HepG2 (cell line): ENCODE results near the gene GPN2. TPM values are rescaled to one million over a fixed set of nuclear protein-coding genes. Genes with fewer than 3 reads are reported as not detected.

Experiments
- ARNT ChIP-seq: fragments of 450-650 bp; IDR thresholded peaks from 2 replicates; pipeline ENCODE4 v1.6.1; 2017
- DNMT1 ChIP-seq: sonication (generic); formaldehyde crosslinking; IDR thresholded peaks from 2 replicates; pipeline ENCODE4 v1.5.1; 2020; ENCODE audit warnings: mild to moderate bottlenecking, missing genetic modification reagents
- DZIP1 ChIP-seq: sonication (generic); formaldehyde crosslinking; IDR thresholded peaks from 2 replicates; pipeline ENCODE4 v1.5.0; 2020; ENCODE audit warnings: mild to moderate bottlenecking, missing genetic modification reagents
- EZH2 ChIP-seq: conservative IDR thresholded peaks from 2 replicates; pipeline ENCODE4 v1.6.1; 2012; ENCODE audit warnings: mild to moderate bottlenecking, low read depth, low read length, moderate library complexity
- FUBP1 ChIP-seq: sonication (generic); formaldehyde crosslinking; IDR thresholded peaks from 2 replicates; pipeline ENCODE4 v1.5.1; 2020; ENCODE audit warnings: missing genetic modification reagents, mild to moderate bottlenecking, borderline replicate concordance
- MBD4 ChIP-seq: IDR thresholded peaks from 2 replicates; pipeline ENCODE4 v1.6.1; 2012; ENCODE audit warnings: low read length, inconsistent platforms, borderline replicate concordance
- MBNL3 ChIP-seq: fragments of 250-450 bp; sonication (Bioruptor Pico); conservative IDR thresholded peaks from 2 replicates; pipeline ENCODE4 v1.8.0; 2022; ENCODE audit warnings: mild to moderate bottlenecking, inconsistent platforms
- NR3C1 ChIP-seq: sonication (generic); formaldehyde crosslinking; IDR thresholded peaks from 2 replicates; pipeline ENCODE4 v1.4.0; 2020; ENCODE audit warnings: missing genetic modification reagents
- POLR2AphosphoS2 ChIP-seq: IDR thresholded peaks from 2 replicates; pipeline ENCODE4 v1.6.1; 2011; ENCODE audit warnings: low read depth, low read length, improper control_type of control experiment
- PREB ChIP-seq: sonication (generic); formaldehyde crosslinking; IDR thresholded peaks from 2 replicates; pipeline ENCODE4 v1.4.0; 2020; ENCODE audit warnings: missing genetic modification reagents
- SMC3 ChIP-seq: IDR thresholded peaks from 2 replicates; pipeline ENCODE4 v1.6.1; 2011; ENCODE audit warnings: low read length, improper control_type of control experiment
- SRSF9 ChIP-seq: fragments of 200-400 bp; formaldehyde crosslinking; IDR thresholded peaks from 2 replicates; pipeline ENCODE4 v1.6.1; 2018; ENCODE audit warnings: borderline replicate concordance, mild to moderate bottlenecking, low read depth, low read length; ENCODE audit not compliant: insufficient read depth, poor library complexity, severe bottlenecking
- TAF15 ChIP-seq: fragments of 200-400 bp; formaldehyde crosslinking; IDR thresholded peaks from one replicate; pipeline ENCODE4 v1.6.1; 2018; ENCODE audit warnings: mild to moderate bottlenecking, low read depth, low read length; ENCODE audit not compliant: poor library complexity, severe bottlenecking
- TEAD3 ChIP-seq: optimal IDR thresholded peaks from 2 replicates; pipeline ENCODE3; 2016; ENCODE audit warnings: borderline replicate concordance
- TOPORS ChIP-seq: sonication (generic); formaldehyde crosslinking; IDR thresholded peaks from 2 replicates; pipeline ENCODE4 v1.8.0; 2023; ENCODE audit warnings: mild to moderate bottlenecking, missing genetic modification reagents
- ZBTB3 ChIP-seq: sonication (generic); formaldehyde crosslinking; IDR thresholded peaks from 2 replicates; pipeline ENCODE4 v1.4.0; 2020; ENCODE audit warnings: low read depth, mild to moderate bottlenecking, moderate library complexity, missing genetic modification reagents, borderline replicate concordance
- ZFYVE20 ChIP-seq: sonication (generic); formaldehyde crosslinking; IDR thresholded peaks from 2 replicates; pipeline ENCODE4 v1.8.0; 2023; ENCODE audit warnings: low read depth, mild to moderate bottlenecking, moderate library complexity, missing genetic modification reagents, borderline replicate concordance
- ZKSCAN1 ChIP-seq: fragments of 150-350 bp; IDR thresholded peaks from 2 replicates; pipeline ENCODE4 v1.6.1; 2014; ENCODE audit warnings: low read length
- ZNF274 ChIP-seq: sonication (generic); formaldehyde crosslinking; IDR thresholded peaks from 2 replicates; pipeline ENCODE4 v1.5.1; 2020; ENCODE audit warnings: mild to moderate bottlenecking, missing genetic modification reagents
- ZNF383 ChIP-seq: sonication (generic); formaldehyde crosslinking; IDR thresholded peaks from 2 replicates; pipeline ENCODE4 v1.4.0; 2020; ENCODE audit warnings: missing genetic modification reagents, mild to moderate bottlenecking, borderline replicate concordance
- ZNF550 ChIP-seq: sonication (generic); formaldehyde crosslinking; IDR thresholded peaks from 2 replicates; pipeline ENCODE4 v1.4.0; 2020; ENCODE audit warnings: mild to moderate bottlenecking, missing genetic modification reagents, borderline replicate concordance
- ZNF678 ChIP-seq: sonication (generic); formaldehyde crosslinking; IDR thresholded peaks from 2 replicates; pipeline ENCODE4 v1.4.0; 2020; ENCODE audit warnings: mild to moderate bottlenecking, missing genetic modification reagents
- ZNF776 ChIP-seq: sonication (generic); formaldehyde crosslinking; IDR thresholded peaks from 2 replicates; pipeline ENCODE4 v1.4.0; 2020; ENCODE audit warnings: mild to moderate bottlenecking, missing genetic modification reagents
- ZNF781 ChIP-seq: sonication (generic); formaldehyde crosslinking; IDR thresholded peaks from 2 replicates; pipeline ENCODE4 v1.5.1; 2020; ENCODE audit warnings: borderline replicate concordance, mild to moderate bottlenecking, missing genetic modification reagents; ENCODE audit errors: not compliant biosample characterization
- ZNF792 ChIP-seq: IDR thresholded peaks from 2 replicates; pipeline ENCODE4 v1.6.1; 2016
- polyA plus RNA-seq, 8 experiments: library from polyadenylated mRNA; depleted of rRNA in 3 of 8; stranded (reverse) in 7 of 8; unstranded in 1 of 8; fragments of >200 nt; fragmentation: Illumina TruSeq in 4 of 8; extraction: Trizol in 4 of 8; gene quantifications; 2 replicates each; pipeline versions ENCODE4 v1.2.1 to v1.2.3, GENCODE V29; 2011 to 2016; ENCODE audit warnings: low read depth in 4 of 8, missing spikeins in 1 of 8, mixed read lengths in 1 of 8; ENCODE audit not compliant: insufficient read depth in 1 of 8
- total RNA-seq, 5 experiments: library from RNA; depleted of rRNA; stranded (reverse); fragments of >200 nt; fragmentation: Illumina TruSeq; extraction: Trizol; gene quantifications; 2 replicates each; pipeline ENCODE4 v1.2.3, GENCODE V29; 2016; ENCODE audit warnings: low read depth in 1 of 5

GPN2 gene
- total and polyA plus RNA-seq, 2 of the 13 experiments (the other 11 are each of a cell fraction or from before 2014, with no cell fraction given): 19.3 to 38.9 TPM

GRCh38 chr1:26913754-26914619 lies 23.9 kb upstream of the GPN2 start, which contains the start of gene NR0B2 (continued):
- TF ChIP-seq MBNL3 (no peak), SRSF9 (no peak), ZNF274 (CRISPR knock-in tag) (peak; percentile 80), TOPORS (CRISPR knock-in tag) (0 out of 2 replicates have a peak, but pooled peaks have one; percentile 54), ARNT (no peak), ZKSCAN1 (no peak; the same call in 1 of the 2 replicates), ZNF678 (CRISPR knock-in tag) (peak; percentile 59; the same call in 1 of the 2 replicates), SMC3 (peak; percentile 9; the same call in 1 of the 2 replicates), PREB (no peak), TAF15 (no peak), ZBTB3 (CRISPR knock-in tag) (peak; percentile 93), FUBP1 (CRISPR knock-in tag) (peak; percentile 92; the same call in 1 of the 2 replicates), MBD4 (0 out of 2 replicates have a peak, but pooled peaks have one; percentile 56), TEAD3 (CRISPR knock-in tag) (peak; percentile 82), NR3C1 (CRISPR knock-in tag) (no peak), POLR2AphosphoS2 (peak; percentile 94), ZFYVE20 (CRISPR knock-in tag) (no peak), EZH2 (no peak), ZNF792 (peak; percentile 88), ZNF550 (no peak), ZNF781 (CRISPR knock-in tag) (peak; percentile 60), DNMT1 (CRISPR knock-in tag) (no peak), DZIP1 (peak; percentile 6; the same call in 1 of the 2 replicates), ZNF776 (CRISPR knock-in tag) (peak; percentile 86; the same call in 1 of the 2 replicates), ZNF383 (CRISPR knock-in tag) (no peak)
